ENCODE data around the gene MRPL54.

- TF ChIP-seq CTCF (IDR thresholded peaks at IDR 0.05) (no peak), EZH2 (IDR thresholded peaks at IDR 0.05) (no peak), EZH2phosphoT487 (IDR thresholded peaks at IDR 0.05) (no peak)
These were observed 10.0 kb upstream of the MRPL54 start for GRCh38 chr19:3752492-3752891.
